Erythroblast (primary cell): ENCODE measurements around the gene ETF1.

Source experiments
- DNase-seq, 2 experiments: peaks; one replicate each; lab custom pipeline; 2025; lab: John Stamatoyannopoulos, UW
- GATA1 ChIP-seq: IDR thresholded peaks from 2 replicates; pipeline ENCODE4 v1.6.1; 2011; ENCODE audit warnings: low read depth, mild to moderate bottlenecking, control low read depth, low read length, moderate library complexity
- POLR2A ChIP-seq: IDR thresholded peaks from 2 replicates; pipeline ENCODE4 v1.6.1; 2011; ENCODE audit warnings: mild to moderate bottlenecking, low read length

Gene ETF1

GRCh38 chr5:138460032-138460693 is 82.9 kb downstream of the ETF1 start:
- TF ChIP-seq GATA1 (no peak), POLR2A (no peak)
- peak in 1 of 2 experiments; percentile 27 for DNase-seq

- no peak for DNase-seq
- TF ChIP-seq GATA1 (no peak), POLR2A (peak; percentile 22)
Observed at GRCh38 chr5:138459311-138459933, 83.6 kb downstream of the ETF1 start.

DNA sequence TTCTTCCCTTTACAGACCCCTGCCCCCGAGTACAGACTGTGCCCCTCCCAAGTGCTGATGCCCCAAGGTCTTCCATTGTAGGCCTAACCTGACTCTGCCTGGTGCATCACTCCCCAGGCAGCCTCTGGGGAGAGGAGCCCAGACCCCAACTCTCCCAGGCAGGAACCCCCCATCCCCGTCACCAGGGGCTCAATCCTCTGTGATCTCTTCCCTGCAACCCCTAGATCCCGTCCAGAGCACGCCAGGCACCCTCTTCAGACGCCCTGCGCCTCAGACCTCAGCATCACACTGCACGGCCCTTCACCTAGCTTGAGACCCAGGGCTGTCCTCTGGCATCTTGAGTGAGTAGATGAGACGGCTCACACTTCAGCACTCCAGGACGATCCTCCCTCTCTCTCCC is 84.2 kb downstream of the ETF1 start:
- no peak for DNase-seq

GRCh38 chr5:138458384-138458783 is 84.7 kb downstream of the ETF1 start:
- TF ChIP-seq GATA1 (no peak), POLR2A (no peak)
- no peak for DNase-seq

More for the DNA sequence above, 84.2 kb downstream of the ETF1 start:
- TF ChIP-seq GATA1, result no peak

GRCh38 chr5:138457531-138458275 is 85.3 kb downstream of the ETF1 start:
- no peak for DNase-seq
- TF ChIP-seq POLR2A, result no peak
- TF ChIP-seq GATA1, result no peak
